BE2C (cell line): ENCODE measurements around the gene ING2.

Source experiments
- DNase-seq: peaks from one replicate; pipeline ENCODE4 v3.0.0-alpha.2; 2020
- H3K27me3 ChIP-seq: fragments of 250-450 bp; sonication (Bioruptor Pico); 2 replicates; pipeline ENCODE4 v1.5.1; 2020; ENCODE audit warnings: mild to moderate bottlenecking
- H3K36me3 ChIP-seq: fragments of 250-450 bp; sonication (Bioruptor Pico); 2 replicates; pipeline ENCODE4 v1.5.1; 2020; ENCODE audit warnings: mild to moderate bottlenecking
- H3K4me1 ChIP-seq: fragments of 250-450 bp; sonication (Bioruptor Pico); 2 replicates; pipeline ENCODE4 v1.5.1; 2020
- H3K4me3 ChIP-seq: 2 replicates; pipeline ENCODE4 v1.5.1; 2011; ENCODE audit warnings: low read depth, low read length
- H3K9me3 ChIP-seq: fragments of 250-450 bp; sonication (Bioruptor Pico); 2 replicates; pipeline ENCODE4 v1.5.1; 2020
- CTCF ChIP-seq: IDR thresholded peaks from 2 replicates; pipeline ENCODE4 v1.5.1; 2012; ENCODE audit warnings: mild to moderate bottlenecking, low read depth, low read length

ING2 gene

GRCh38 chr4:183493246-183493645 lies 11.6 kb upstream of the ING2 start:
- Histone ChIP-seq H3K27me3 (no peaks in the 10 kb centered on the region), H3K9me3 (no peaks in the 10 kb centered on the region), H3K36me3 (no peaks in the 10 kb centered on the region), H3K4me3 (no peak overlapping the region), H3K4me1 (no peaks in the 10 kb centered on the region)
- DNase-seq: no peak
- TF ChIP-seq CTCF: no peak

DNA sequence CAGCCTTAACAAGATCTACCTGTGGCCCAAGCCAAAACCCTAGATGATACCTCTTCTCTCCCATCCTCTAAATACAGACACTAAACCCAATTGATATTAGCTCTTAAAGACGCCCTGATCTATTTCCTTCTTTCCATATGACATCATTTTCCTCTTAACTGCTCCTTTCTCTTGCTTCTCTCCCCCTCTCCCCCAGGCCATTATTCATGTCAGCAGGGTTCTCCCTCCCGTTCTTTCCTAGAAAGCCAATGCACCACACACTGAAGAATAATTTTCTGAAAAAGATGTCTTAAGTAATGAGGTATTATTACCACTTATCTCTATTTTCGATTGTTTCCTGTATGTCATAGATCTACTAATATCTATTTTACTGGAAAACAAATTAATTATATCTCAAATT lies 9.7 kb upstream of the ING2 start:
- Histone ChIP-seq H3K36me3 (no peaks in the 10 kb centered on the region), H3K4me1 (no peaks in the 10 kb centered on the region), H3K27me3 (no peaks in the 10 kb centered on the region), H3K4me3 (no peak overlapping the region), H3K9me3 (no peaks in the 10 kb centered on the region)
- DNase-seq: no peak
- TF ChIP-seq CTCF: no peak

DNA sequence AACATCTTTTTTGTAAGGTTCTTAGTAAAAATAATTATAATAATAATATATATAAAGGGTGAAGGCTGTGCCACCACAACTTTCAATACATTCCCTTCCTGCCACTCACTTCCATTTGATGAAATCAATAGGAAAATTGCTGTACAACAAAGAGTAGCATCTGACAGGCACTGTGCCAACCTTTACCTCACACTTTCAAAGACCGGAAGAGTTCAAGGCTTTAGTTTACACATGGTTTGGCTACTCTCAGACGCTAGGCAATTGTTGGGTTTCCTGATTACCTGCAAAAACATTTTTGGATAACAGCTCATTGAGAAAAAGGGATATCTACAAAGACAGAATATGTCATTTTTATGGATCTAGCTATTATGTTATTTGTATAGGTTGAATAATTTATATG lies 5.5 kb upstream of the ING2 start:
- no peaks in the 10 kb centered on the region for H3K36me3 ChIP-seq
- DNase-seq: no peak
- TF ChIP-seq CTCF: no peak
- no peaks in the 10 kb centered on the region; the same call in 1 of the 2 replicates for H3K4me1 ChIP-seq
- H3K27me3 ChIP-seq: no peaks in the 10 kb centered on the region
- H3K4me3 ChIP-seq: no peak overlapping the region
- no peaks in the 10 kb centered on the region for H3K9me3 ChIP-seq

- Histone ChIP-seq H3K9me3 (no peaks in the 10 kb centered on the region), H3K36me3 (no peaks in the 10 kb centered on the region), H3K4me1 (no peaks in the 10 kb centered on the region; the same call in 1 of the 2 replicates), H3K4me3 (no peak overlapping the region), H3K27me3 (no peaks in the 10 kb centered on the region)
- no peak for DNase-seq
- TF ChIP-seq CTCF: no peak
Measured at GRCh38 chr4:183499801-183500200, 5.1 kb upstream of the ING2 start.

GRCh38 chr4:183503497-183504063 lies 1.3 kb upstream of the ING2 start:
- no peak for TF ChIP-seq CTCF
- Histone ChIP-seq H3K9me3 (no peaks in the 10 kb centered on the region), H3K27me3 (no peaks in the 10 kb centered on the region), H3K4me1 (no peaks in the 10 kb centered on the region; the same call in 1 of the 2 replicates), H3K36me3 (no peaks in the 10 kb centered on the region), H3K4me3 (peak overlapping the region; percentile 95)
- no peak for DNase-seq

DNA sequence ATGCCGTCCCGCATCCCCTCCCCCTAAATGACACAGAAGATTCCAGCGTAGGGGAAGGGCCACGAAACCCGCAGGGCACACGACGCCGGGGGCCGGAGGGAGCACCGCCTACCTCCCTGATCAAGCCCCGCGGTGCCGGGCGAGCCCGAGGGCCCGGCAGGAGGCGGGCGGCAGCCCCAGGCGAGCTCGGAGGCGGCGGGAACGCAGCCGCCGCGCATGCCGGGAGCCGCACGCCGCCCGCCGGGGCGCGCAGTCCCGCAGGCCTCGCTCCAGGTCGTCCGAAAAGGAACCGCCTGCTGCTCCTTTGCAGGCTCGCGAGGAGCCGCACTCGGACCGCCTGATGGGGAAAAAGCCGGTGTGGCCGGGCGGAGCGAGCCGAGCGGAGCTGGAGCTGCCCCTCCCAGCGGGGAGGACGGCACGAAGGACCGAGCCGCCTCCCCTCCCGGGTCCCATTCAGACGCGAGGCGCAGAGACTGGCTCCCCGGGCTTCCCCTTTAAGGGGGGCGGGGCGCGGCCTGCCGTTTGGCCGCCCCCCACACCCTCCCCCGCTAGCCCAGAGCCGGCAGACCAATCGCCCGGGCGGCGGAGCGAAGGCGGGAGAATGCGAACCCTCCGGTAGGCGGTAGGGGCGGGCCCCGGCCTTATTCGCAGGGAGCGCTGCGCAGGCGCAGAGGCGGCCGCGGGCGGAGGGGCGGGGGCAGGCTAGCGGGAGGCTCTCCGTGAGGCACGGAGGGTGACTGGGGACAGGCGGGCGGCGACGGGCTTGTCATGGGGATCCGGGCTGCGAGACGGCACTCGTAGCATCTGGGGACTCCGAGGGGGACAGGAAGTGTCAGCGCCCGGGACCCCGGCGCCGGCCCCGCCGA lies 561 bp upstream of the ING2 start:
- peak; percentile 99 for DNase-seq
- no peaks in the 10 kb centered on the region for H3K27me3 ChIP-seq
- H3K9me3 ChIP-seq: no peaks in the 10 kb centered on the region
- H3K36me3 ChIP-seq: no peaks in the 10 kb centered on the region
- H3K4me3 ChIP-seq: peak overlapping the region; percentile 95
- no peaks in the 10 kb centered on the region; the same call in 1 of the 2 replicates for H3K4me1 ChIP-seq
- TF ChIP-seq CTCF: peak; percentile 7; the same call in 1 of the 2 replicates
